T-helper 1 cell treated with Interleukin-12 subunit alpha and Interleukin-12 subunit beta and Interleukin-4 antibody, amounts not matched to agents 30 μg/mL and 1 μg/mL, for 36 hours (primary cell): ENCODE data around the gene RBM4B.

ENCODE experiments used
- H3K27ac Mint-ChIP-seq: one replicate; pipeline ENCODE4 v1.8.0; 2021; ENCODE audit warnings: mild to moderate bottlenecking, mixed read lengths
- H3K27me3 Mint-ChIP-seq: one replicate; pipeline ENCODE4 v1.8.0; 2021; ENCODE audit warnings: low read depth, mixed read lengths
- H3K36me3 Mint-ChIP-seq: one replicate; pipeline ENCODE4 v1.8.0; 2021; ENCODE audit warnings: low read depth, mixed read lengths
- H3K4me1 Mint-ChIP-seq: one replicate; pipeline ENCODE4 v1.8.0; 2021; ENCODE audit warnings: low read depth, mixed read lengths
- H3K4me3 Mint-ChIP-seq: one replicate; pipeline ENCODE4 v1.8.0; 2021; ENCODE audit warnings: mild to moderate bottlenecking, moderate library complexity, mixed read lengths
- H3K9me3 Mint-ChIP-seq: one replicate; pipeline ENCODE4 v1.8.0; 2021; ENCODE audit warnings: mixed read lengths

Gene RBM4B

DNA sequence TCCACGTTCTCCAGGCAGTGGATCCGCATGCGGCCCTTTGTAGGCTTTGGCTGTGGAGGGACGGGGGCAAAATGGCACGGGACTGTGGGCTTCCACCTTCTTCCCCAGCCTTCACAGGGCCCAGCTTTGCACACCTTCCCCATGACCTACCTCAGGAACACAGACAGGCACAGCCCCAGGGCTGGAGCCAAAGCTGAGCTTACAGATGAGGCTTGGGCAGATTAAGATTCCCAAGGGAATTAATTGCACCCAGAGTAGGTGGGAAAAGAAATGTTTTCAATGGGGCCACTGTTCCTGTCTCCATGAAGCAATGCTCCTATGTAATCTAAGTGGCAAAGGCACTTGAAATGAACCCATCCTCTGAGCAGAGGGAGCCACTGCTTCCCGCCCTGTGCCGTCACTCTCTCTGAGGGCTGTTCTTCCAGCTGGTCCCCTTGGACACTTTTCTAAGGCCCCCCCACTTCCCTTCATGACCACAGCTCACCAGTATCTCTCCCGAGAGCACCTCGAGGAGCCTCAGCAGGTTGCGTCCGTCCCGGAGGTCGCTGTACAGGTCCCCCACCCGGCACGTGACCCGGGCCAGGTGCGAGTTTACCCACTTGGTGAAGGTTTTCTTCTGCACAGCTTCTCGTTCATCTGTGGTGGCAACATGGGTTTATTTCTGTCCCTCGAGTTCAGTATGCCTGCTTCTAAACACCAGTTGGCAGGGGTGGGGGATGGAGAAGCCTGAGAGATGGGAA is 37.8 kb upstream of the RBM4B start:
- Mint-ChIP-seq H3K4me3 (no peak overlapping the region), H3K27ac (no peak overlapping the region), H3K27me3 (peaks cover 9% of the 10 kb centered on the region), H3K36me3 (no peaks in the 10 kb centered on the region), H3K4me1 (peaks cover 8% of the 10 kb centered on the region), H3K9me3 (no peaks in the 10 kb centered on the region)

- Mint-ChIP-seq H3K4me3 (no peak overlapping the region), H3K27me3 (peaks cover 9% of the 10 kb centered on the region), H3K4me1 (peaks cover 2% of the 10 kb centered on the region), H3K36me3 (no peaks in the 10 kb centered on the region), H3K27ac (no peak overlapping the region), H3K9me3 (no peaks in the 10 kb centered on the region)
Measured at GRCh38 chr11:66713746-66714480, 36.2 kb upstream of the RBM4B start.

DNA sequence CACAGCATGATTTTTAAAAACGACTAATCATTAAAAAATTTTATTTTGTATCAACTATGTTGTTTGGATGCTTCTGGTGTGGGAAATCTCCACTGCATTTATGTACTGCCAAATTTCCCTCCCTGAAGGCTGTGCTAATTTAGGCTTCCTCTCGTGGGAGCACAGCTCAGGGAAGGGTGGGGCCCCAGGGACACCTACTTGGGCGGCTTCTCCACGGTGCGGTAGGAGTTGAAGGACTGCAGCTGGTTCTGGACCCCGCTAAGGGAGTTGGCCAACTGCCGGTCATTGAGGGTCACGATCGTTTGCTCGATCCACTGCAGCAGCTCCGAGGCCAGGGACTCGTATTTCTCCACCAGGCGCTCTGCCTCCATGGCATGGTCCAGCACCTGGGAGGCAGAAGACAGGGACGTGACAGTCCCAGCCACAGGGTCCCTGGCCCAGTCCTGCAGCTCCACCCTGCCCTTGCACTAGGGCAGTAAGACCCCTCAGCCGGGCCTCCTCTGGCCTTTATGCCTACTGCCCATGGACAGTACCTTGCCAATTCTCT is 32.8 kb upstream of the RBM4B start:
- Mint-ChIP-seq H3K4me3 (no peak overlapping the region), H3K27ac (no peak overlapping the region), H3K27me3 (peaks cover 5% of the 10 kb centered on the region), H3K4me1 (no peaks in the 10 kb centered on the region), H3K9me3 (no peaks in the 10 kb centered on the region), H3K36me3 (no peaks in the 10 kb centered on the region)

DNA sequence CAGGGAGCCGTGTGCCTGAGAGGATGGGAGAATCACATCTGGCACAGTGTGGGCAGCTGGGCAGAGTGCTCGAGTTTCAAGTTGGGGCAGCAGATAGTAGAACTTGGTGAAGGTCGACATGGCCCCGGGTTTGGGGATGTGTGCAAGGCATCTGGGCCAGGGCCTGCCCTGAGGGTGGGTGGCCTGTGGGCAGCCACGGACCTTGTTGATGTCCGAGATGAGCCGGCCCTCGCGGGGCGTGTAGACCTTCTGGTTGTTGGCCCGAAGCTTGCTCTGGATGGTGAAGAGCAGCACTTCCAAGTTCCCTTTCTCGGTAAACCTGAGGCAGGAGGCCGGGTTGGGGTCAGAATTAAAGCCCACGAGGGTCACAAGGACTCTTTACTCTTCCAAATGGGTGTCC is 31.0 kb upstream of the RBM4B start:
- H3K4me1 Mint-ChIP-seq, result no peaks in the 10 kb centered on the region
- H3K4me3 Mint-ChIP-seq, result no peak overlapping the region
- H3K27me3 Mint-ChIP-seq, result peaks cover 5% of the 10 kb centered on the region
- no peaks in the 10 kb centered on the region for H3K9me3 Mint-ChIP-seq
- no peaks in the 10 kb centered on the region for H3K36me3 Mint-ChIP-seq
- no peak overlapping the region for H3K27ac Mint-ChIP-seq

GRCh38 chr11:66708094-66708493 is 30.4 kb upstream of the RBM4B start:
- no peaks in the 10 kb centered on the region for H3K4me1 Mint-ChIP-seq

DNA sequence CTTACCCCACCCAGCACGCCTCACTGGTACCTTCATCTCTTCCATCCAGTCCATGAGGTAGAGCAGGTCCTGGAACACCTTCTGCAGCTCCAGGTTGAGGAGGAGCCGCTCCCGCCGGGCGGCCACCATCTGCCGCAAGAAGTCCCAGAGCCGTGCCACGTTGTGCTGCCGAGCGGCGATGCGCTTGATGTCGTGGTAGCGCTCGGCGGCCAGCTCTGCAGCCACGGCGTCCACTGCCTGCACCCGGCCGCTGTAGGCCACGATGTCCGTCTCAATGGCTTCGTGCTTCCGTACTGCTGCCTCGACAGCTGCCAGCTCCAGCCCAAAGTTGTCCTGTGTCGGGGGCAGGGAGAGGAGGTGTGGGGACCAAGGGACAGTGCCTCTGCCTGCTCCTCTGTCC is 29.8 kb upstream of the RBM4B start:
- Mint-ChIP-seq H3K9me3 (no peaks in the 10 kb centered on the region), H3K27me3 (no peaks in the 10 kb centered on the region), H3K4me3 (no peak overlapping the region), H3K36me3 (no peaks in the 10 kb centered on the region), H3K27ac (no peak overlapping the region), H3K4me1 (no peaks in the 10 kb centered on the region)

More at GRCh38 chr11:66708094-66708493, 30.4 kb upstream of the RBM4B start:
- no peaks in the 10 kb centered on the region for H3K36me3 Mint-ChIP-seq
- H3K4me3 Mint-ChIP-seq, result no peak overlapping the region
- H3K27ac Mint-ChIP-seq, result no peak overlapping the region
- H3K27me3 Mint-ChIP-seq, result no peaks in the 10 kb centered on the region
- H3K9me3 Mint-ChIP-seq, result no peaks in the 10 kb centered on the region

DNA sequence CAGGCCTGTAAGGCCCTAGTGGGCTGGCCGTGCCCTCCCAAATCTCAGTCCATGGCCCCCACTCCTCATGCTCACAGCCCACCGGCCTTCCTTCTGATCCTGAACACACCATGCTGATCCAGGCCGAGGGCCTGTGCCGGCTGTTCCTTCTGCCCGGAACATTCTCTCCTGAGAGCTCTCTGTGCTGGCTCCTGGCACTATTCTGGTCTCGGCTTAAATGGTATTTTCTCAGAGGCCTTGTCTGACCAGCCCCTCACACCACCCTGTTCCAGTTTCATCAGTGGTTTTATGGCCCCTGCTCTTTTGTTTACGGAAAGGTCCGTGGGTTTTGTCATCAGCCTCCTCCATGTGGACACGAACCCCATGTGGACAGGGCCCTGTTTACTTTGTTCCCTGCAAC is 29.3 kb upstream of the RBM4B start:
- Mint-ChIP-seq H3K27me3 (no peaks in the 10 kb centered on the region), H3K4me3 (no peak overlapping the region), H3K27ac (no peak overlapping the region), H3K9me3 (no peaks in the 10 kb centered on the region), H3K36me3 (no peaks in the 10 kb centered on the region), H3K4me1 (no peaks in the 10 kb centered on the region)

- no peak overlapping the region for H3K4me3 Mint-ChIP-seq
- no peaks in the 10 kb centered on the region for H3K36me3 Mint-ChIP-seq
- no peak overlapping the region for H3K27ac Mint-ChIP-seq
- H3K4me1 Mint-ChIP-seq, result no peaks in the 10 kb centered on the region
- no peaks in the 10 kb centered on the region for H3K27me3 Mint-ChIP-seq
- H3K9me3 Mint-ChIP-seq, result no peaks in the 10 kb centered on the region
Measured at GRCh38 chr11:66705587-66706335, 28.1 kb upstream of the RBM4B start.

DNA sequence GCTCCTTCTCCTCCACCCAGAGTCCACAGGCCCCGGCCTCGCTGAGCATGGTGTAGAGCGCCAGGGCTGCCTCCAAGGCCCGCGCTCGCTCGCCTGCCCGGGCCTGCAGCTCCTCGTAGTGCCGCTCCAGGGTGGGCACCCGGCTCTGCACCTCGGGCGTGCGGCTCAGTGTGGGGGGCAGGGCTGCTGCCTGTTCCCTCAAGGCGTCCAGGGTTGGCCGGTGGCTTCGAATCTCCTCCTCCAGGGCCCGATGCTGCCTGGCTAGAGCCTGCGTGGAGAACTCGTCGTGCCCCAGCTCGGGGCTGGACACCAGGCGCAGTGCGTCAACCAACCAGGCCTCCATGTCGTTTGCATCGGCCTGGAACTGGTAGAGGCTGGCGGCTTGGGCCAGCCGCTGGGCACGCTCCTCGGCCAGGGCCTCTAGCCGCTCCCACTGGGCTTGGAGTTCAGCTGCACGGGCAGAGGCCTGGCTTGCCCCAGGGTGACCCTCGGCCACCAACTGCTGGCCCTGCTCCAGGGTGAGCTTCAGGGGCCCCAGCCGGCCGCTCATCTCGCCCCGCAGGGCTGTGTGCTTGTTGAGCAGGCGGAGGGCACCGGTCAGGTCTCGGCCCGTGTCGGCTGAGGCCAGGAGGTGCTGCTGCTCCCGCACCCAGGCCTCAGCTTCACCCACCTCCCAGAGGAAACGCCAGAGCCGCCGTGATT is 27.1 kb upstream of the RBM4B start:
- Mint-ChIP-seq H3K36me3 (no peaks in the 10 kb centered on the region), H3K9me3 (no peaks in the 10 kb centered on the region), H3K4me1 (no peaks in the 10 kb centered on the region), H3K27ac (no peak overlapping the region), H3K27me3 (no peaks in the 10 kb centered on the region), H3K4me3 (no peak overlapping the region)

- Mint-ChIP-seq H3K4me1 (no peaks in the 10 kb centered on the region), H3K27me3 (no peaks in the 10 kb centered on the region), H3K27ac (no peak overlapping the region), H3K9me3 (no peaks in the 10 kb centered on the region), H3K4me3 (no peak overlapping the region), H3K36me3 (no peaks in the 10 kb centered on the region)
Measured at GRCh38 chr11:66701432-66702240, 23.9 kb upstream of the RBM4B start.

- Mint-ChIP-seq H3K9me3 (no peaks in the 10 kb centered on the region), H3K36me3 (no peaks in the 10 kb centered on the region), H3K27me3 (no peaks in the 10 kb centered on the region), H3K27ac (no peak overlapping the region), H3K4me1 (no peaks in the 10 kb centered on the region), H3K4me3 (no peak overlapping the region)
Measured at GRCh38 chr11:66700742-66701141, 23.1 kb upstream of the RBM4B start.

GRCh38 chr11:66700337-66700736 is 22.6 kb upstream of the RBM4B start:
- no peaks in the 10 kb centered on the region for H3K27me3 Mint-ChIP-seq
- H3K36me3 Mint-ChIP-seq, result no peaks in the 10 kb centered on the region
- no peak overlapping the region for H3K27ac Mint-ChIP-seq
- H3K4me1 Mint-ChIP-seq, result no peaks in the 10 kb centered on the region
- H3K9me3 Mint-ChIP-seq, result no peaks in the 10 kb centered on the region
- H3K4me3 Mint-ChIP-seq, result no peak overlapping the region

DNA sequence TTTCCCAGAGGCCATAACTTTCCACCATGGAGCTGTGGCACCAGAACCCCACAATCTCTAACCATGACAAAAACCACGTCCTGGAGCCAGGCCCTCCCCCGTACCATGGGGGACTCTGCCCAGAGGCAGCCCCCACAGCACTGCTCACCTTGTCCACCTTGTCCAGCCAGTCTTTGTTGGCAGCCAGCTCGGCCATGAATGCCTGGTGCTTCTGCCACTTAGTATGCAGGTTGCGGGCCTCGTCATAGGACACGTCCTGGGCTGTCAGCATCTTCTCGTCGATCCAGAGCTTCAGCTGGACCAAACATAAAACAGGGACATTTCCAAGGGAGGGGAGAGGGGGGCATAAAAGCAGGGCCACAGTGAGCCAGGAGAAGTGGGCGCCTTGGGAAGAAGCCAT is 20.8 kb upstream of the RBM4B start:
- Mint-ChIP-seq H3K4me1 (peaks cover 2% of the 10 kb centered on the region), H3K4me3 (no peak overlapping the region), H3K36me3 (no peaks in the 10 kb centered on the region), H3K9me3 (no peaks in the 10 kb centered on the region), H3K27ac (no peak overlapping the region), H3K27me3 (no peaks in the 10 kb centered on the region)
